HG02759 (cell line): ENCODE measurements around the gene PLXNA2.

Experiments used
- ATAC-seq: cut with Tn5 transposase; IDR thresholded peaks from one replicate; pipeline ENCODE4 v1.9.1; 2021; ENCODE audit warnings: mild to moderate bottlenecking, moderate library complexity; ENCODE audit not compliant: unreplicated experiment

The PLXNA2 gene

DNA sequence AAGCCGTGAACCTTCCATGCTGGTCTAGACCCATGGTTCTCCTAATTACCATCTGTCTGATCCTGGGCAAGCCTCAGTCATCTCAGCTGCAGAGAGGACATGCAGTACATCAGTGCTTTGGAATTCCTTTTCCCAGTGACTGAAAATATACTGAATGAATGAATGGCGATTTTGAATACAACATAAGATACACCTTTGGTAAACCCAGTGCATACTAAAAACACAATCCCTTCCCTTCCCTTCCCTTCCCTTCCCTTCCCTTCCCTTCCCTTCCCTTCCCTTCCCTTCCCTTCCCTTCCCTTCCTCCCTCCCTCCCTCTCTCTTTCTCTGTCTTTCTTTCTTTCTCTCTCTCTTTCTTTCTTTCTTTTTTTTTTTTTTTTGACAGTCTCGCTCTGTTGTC is 21.3 kb upstream of the PLXNA2 start:
- no peak for ATAC-seq

GRCh38 chr1:208265122-208265469 is 20.9 kb upstream of the PLXNA2 start:
- ATAC-seq, result no peak

GRCh38 chr1:208264469-208265121 is 20.4 kb upstream of the PLXNA2 start:
- ATAC-seq, result no peak

DNA sequence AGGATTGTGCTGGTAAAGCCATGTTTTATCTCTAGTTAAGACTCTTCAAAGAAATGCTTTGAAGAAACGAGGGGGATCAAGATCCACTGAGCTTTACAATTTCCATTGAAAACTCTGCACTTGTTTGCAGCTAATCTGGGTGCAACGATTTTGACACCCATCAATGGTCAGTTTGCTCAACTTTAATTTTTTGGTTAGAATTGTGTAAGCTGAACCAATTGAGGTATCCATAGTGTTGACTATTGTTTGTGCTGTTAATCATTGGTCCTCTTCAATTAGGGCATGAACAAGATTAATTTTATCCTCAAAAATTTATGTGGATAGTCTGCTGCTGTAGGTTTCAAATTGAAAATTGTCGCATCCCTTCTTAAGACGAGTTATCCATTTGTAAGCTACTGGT is 17.7 kb upstream of the PLXNA2 start:
- no peak for ATAC-seq

- no peak for ATAC-seq
Measured at GRCh38 chr1:208258277-208258676, 14.1 kb upstream of the PLXNA2 start.

- no peak for ATAC-seq
Measured at GRCh38 chr1:208257351-208257750, 13.2 kb upstream of the PLXNA2 start.

DNA sequence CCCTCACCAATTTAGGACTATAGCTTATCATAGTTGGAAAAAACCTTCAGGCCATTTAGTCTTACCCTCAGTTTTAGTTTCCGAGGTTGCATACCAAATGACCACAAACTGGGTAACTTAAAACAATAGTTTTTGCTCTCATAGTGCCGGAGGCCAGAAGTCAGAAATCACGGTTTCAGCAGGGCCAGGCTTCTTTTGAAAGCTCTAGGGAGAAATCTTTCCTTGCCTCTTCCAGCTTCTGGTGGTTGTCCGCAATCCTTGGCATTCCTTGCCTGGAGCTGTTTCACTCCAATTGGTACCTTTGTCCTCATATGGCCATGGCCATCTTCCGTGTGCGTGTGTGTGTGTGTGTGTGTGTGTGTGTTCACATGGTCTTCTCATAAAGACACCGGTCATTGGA is 12.4 kb upstream of the PLXNA2 start:
- ATAC-seq, result no peak

- no peak for ATAC-seq
Measured at GRCh38 chr1:208256091-208256490, 11.9 kb upstream of the PLXNA2 start.

DNA sequence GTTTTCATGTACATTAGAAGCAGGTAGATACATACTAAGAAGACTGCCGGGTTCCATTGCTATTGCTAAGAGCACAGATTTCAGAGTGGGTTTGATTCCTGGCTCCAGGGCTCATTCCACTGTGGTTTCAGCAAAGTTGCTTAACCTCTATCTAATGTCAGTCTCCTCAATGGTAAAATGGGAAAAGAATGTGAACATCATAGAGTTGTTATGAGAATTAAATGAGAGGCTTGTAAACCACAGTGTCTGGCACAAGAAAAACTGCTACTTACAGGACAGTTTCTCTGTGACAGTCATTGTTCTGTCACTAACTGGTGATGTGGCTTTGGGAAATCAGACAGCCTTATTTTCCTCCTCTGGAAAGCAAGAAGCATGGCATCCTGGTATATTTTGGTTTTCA is 10.7 kb upstream of the PLXNA2 start:
- no peak for ATAC-seq

- no peak for ATAC-seq
Measured at GRCh38 chr1:208254376-208254775, 10.2 kb upstream of the PLXNA2 start.

GRCh38 chr1:208252836-208253576 is 8.8 kb upstream of the PLXNA2 start:
- no peak for ATAC-seq

DNA sequence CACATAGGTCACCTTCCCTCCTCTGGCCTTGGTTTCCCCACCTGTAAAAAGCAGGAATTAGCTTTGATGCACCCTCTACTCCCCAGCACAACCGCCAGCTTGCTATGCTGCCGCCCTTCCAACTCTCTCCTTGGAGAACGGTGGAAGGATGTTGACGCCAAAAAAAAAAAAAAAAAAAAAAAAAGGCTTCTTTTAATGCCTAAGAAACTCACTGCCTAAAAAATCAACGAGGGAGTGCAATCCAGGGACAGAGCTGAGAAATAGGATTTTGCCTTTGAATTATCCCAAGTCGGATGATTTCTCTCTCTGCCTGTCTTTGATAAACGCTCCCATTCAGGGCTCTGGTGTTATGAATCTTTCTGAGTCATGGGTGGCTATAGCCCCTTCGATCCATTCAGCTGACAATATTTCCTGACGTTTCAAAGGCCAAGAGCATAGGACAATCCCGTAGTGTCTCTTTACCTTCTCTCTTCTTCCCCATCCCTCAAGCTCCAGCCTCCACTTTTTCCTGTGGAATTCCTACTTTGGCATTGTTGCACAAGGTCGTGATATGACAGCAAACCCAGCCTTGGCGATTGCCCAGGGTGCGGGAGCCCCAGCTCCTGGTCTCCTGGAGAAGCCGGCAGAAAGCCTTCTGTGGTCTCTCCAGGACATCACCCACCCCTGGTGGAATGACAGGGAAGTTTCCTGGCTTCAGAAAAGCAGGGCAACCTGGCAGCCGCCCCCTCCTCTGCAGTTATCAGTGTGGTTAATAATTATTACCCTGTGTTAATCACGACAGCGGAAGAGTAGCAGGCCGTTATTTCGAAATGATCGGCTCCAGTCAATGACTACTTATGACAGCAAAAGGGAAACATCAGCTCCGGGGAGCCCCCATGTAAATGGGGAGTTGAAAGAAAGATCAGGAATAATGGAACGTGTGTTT is 8.0 kb upstream of the PLXNA2 start:
- ATAC-seq, result no peak

DNA sequence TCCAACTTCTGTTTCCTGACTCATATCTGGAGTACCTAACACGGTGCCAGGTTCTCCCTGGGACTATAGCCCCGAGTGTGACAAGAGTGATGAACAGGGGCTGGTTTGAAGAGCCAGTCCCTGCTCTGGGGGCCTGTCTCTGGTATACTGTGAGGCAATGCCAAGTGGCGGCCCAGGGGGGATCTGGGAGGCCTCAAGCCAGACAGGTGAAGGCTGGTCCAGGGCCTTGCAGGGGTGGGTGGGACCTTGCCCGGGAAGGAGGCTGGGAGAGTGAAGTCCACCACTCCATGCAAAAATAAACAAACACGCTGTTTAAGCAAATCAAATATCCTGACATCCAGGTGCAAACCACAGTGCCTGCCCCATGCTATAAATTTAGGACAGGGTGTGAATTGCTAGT is 6.8 kb upstream of the PLXNA2 start:
- ATAC-seq, result no peak

DNA sequence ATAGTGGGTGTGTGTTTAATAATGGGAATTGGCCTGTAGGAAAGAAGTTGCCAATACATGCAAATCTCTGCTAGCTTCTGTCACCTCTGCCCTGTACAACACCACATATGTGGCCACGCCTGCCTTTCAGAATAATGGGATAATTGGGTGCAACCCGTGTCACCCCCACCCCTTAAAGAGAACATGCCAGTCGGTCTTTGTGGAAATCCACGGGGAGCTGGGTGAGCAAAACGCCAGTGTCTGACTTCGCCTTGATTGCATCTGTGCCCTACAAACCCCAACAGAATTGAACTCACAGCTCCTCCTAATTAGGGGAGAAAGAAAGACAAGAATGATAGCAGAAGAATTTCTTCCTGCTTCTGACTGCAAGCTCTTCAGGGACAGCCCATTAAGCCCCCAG is 6.4 kb upstream of the PLXNA2 start:
- no peak for ATAC-seq

DNA sequence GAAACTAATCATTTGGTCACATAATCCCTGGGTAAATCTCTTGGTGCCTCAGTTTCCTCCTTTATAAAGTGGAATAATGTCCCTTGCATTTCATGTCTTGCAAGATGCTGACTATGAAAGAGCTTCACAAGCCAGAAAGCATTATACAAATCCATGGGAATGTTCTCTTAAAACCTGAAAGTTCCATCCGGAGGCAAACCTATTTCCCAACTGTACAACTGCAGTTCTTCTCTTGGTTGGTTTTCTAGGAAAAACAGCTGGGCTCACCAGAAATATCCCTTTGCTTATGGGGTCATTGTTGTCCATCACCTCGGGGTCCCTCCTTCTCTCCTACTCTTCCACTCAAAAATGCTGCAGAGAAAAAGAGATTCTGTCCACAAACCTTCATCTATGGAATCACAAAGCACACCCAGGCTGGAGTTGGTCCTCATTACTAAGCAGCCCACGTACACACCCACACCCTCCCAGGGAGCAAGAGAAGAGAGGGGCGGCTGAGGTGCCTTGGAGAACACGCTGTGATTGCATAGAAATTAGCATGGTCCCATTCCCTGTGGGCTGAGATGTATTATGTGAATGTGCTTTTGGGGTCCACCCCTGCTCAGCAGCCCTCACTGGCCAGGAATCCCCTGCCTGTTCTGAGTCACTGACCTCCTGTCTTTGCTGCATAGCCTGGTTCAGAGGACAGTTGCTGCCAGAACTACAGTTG is 5.0 kb upstream of the PLXNA2 start:
- no peak for ATAC-seq

DNA sequence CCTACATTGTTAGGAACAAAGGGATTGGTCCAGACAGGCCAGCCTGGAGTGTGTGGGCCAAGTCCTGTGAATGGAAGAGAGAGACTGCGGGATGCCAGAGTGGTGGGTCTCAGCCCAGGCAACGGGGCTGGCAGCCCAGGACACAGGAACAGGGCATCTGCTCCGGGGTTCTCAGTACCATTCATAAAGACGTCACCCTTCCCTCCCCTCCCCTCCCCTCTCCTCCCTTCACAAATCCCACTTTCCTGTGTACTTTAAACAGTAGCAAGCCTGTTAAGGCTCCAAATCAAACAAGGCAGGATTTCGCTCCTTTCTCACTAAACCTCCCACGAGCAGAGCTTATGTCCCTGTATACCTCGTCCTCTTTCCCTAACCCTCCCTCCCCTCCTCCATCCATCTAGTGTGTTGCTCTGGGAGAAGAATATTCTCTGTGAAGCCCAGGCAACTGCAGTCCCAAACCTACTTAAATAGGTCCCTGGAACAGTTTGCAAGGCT is 4.2 kb upstream of the PLXNA2 start:
- ATAC-seq, result no peak

- no peak for ATAC-seq
Measured at GRCh38 chr1:208247696-208248095, 3.5 kb upstream of the PLXNA2 start.

DNA sequence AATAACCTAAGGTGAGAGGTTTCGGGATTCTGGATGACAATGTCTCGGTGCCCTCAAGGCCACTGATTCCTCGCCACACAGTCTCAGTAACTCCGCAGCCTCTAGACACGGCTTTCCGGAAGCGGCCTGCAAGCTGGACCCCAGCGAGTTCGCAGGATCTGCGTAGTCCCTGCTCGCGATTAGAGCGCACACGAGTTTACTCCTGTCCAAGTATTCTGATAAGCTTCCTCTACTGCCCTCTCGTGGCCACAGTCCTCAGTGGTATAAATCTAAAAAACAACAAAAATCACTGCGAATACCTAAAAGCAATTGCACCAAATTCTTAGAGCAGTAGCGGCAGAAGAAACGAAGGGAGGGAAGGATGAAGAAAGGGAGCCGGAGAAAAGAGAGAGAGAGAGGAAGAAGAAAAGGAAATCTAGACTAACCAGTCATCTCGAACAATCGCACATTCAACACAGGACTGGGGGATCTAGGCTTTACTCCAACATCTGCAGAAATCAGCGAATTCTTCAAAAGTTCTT is 1.1 kb upstream of the PLXNA2 start:
- ATAC-seq, result peak; percentile 67

- no peak for ATAC-seq
Measured at GRCh38 chr1:208243527-208243966, 637 bp downstream of the PLXNA2 start.

DNA sequence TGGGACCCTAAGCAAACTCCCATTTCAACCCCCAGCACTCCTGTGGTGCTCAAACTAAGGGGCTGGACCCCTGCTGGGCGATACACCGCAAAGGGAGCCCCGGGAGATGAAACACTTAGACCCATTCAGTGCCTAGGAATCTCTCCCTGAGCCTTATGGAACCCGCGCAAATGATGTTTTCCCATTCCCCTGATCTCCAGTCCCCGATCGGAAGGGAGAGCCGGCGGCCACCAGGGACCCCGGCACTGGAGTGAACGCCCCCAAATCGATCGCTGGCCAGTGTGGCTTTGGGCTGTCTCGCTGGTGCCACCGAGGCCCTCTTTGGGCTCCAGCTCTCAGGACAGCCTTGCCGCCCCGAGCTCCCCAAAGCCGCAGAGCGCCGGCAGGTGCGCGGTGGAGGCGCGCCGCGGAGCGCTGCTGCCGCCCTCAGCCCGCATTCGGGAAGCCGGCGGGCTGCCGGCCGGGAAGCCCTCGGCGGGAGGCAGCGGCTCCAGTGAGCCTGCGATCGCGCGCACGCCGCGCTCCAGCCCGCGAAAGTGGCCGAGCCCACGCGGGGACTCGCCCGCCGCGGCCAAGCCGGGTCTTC is 1.1 kb downstream of the PLXNA2 start:
- no peak for ATAC-seq
